ENCODE measurements around the gene JUP. TPM values are rescaled to one million over a fixed set of nuclear protein-coding genes. Genes with fewer than 3 reads are reported as not detected.

Gene JUP
- total and polyA plus RNA-seq, 2 of the 13 experiments (the other 11 are each of a cell fraction or from before 2014, with no cell fraction given): 12.1 to 20.6 TPM

DNA sequence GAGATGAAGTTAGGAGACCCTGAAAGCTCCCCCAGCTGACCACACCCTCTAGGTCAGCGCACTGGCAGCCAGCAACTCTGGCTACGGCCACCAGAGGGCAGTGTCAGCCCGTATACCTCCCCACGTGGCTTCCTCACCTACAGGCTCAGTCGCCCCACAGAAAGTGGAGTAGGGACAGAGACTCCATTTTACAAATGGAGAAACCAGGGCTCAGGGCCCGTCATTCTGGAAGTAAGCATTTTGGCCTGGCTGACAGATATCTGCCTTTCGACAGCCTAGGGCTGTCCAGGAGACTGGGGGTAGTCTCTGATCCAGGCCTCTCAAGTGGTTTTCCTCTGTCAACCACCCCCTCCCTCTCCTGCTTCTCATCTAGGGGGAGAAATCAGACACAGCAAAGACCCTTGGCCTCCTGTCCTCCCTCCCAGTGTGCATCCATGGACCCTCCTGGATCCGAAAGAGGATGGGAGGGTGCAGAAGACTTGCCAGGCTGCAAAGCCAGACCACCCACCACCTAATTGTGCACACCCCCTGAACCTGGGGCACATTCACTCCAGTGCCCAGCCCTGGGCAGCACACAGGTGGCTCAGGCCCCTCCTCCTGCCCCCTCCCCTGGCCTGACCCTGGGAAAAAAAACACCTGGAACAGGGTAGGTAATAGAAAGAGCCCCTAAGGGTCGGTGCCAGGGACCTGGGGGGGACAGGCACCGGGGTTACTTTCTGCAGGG is 48.3 kb downstream of the JUP start (continued):
- TF ChIP-seq CSRNP2 (CRISPR knock-in tag; conservative IDR thresholded peaks at IDR 0.05; ENCODE audit: low read depth): no peak
- no peak for TF ChIP-seq TBP (CRISPR knock-in tag; IDR thresholded peaks at IDR 0.05)
- TF ChIP-seq KLF11 (CRISPR knock-in tag; IDR thresholded peaks at IDR 0.05): peak; percentile 72; the same call in 1 of the 2 replicates
- no peak for TF ChIP-seq ZSCAN21 (CRISPR knock-in tag; IDR thresholded peaks at IDR 0.05; ENCODE audit: borderline replicate concordance)
- peak; percentile 53; the same call in 1 of the 2 replicates for TF ChIP-seq ZMYM2 (CRISPR knock-in tag; IDR thresholded peaks at IDR 0.05)
- TF ChIP-seq ZFX (CRISPR knock-in tag; IDR thresholded peaks at IDR 0.05; ENCODE audit: low read depth): peak; percentile 65
- TF ChIP-seq ATF4 (CRISPR knock-in tag; IDR thresholded peaks at IDR 0.05): no peak
- no peak for TF ChIP-seq CENPBD1 (CRISPR knock-in tag; IDR thresholded peaks at IDR 0.05; ENCODE audit: borderline replicate concordance, low read depth)
- 0 out of 2 replicates have a peak, but pooled peaks have one; percentile 52 for TF ChIP-seq CCDC6 (CRISPR knock-in tag; IDR thresholded peaks at IDR 0.05)
- peak; percentile 59; the same call in 1 of the 2 replicates for TF ChIP-seq CBFB (CRISPR knock-in tag; IDR thresholded peaks at IDR 0.05)
- no peak for TF ChIP-seq THYN1 (CRISPR knock-in tag; IDR thresholded peaks at IDR 0.05; ENCODE audit: borderline replicate concordance, low read depth)
- TF ChIP-seq SRY (CRISPR knock-in tag; IDR thresholded peaks at IDR 0.05): no peak
- TF ChIP-seq ZFP41 (CRISPR knock-in tag; IDR thresholded peaks at IDR 0.05; ENCODE audit: borderline replicate concordance): no peak
- TF ChIP-seq KMT2A (CRISPR knock-in tag; IDR thresholded peaks at IDR 0.05): no peak; the same call in 1 of the 2 replicates
- 0 out of 2 replicates have a peak, but pooled peaks have one; percentile 48 for TF ChIP-seq ZNF772 (CRISPR knock-in tag; IDR thresholded peaks at IDR 0.05)
- no peak for TF ChIP-seq ZNF251 (CRISPR knock-in tag; IDR thresholded peaks at IDR 0.05)
- TF ChIP-seq ZNF20 (CRISPR knock-in tag; IDR thresholded peaks at IDR 0.05): no peak
- no peak for TF ChIP-seq SMAD9 (CRISPR knock-in tag; IDR thresholded peaks at IDR 0.05)
- TF ChIP-seq NCOA1 (CRISPR knock-in tag; IDR thresholded peaks at IDR 0.05): no peak
- TF ChIP-seq ZNF570 (CRISPR knock-in tag; IDR thresholded peaks at IDR 0.05; ENCODE audit: borderline replicate concordance): no peak
- no peak; the same call in 1 of the 2 replicates for TF ChIP-seq PHF21A (CRISPR knock-in tag; IDR thresholded peaks at IDR 0.05)
- no peak for TF ChIP-seq ZKSCAN5 (CRISPR knock-in tag; IDR thresholded peaks at IDR 0.05)
- TF ChIP-seq, protein P1, sequence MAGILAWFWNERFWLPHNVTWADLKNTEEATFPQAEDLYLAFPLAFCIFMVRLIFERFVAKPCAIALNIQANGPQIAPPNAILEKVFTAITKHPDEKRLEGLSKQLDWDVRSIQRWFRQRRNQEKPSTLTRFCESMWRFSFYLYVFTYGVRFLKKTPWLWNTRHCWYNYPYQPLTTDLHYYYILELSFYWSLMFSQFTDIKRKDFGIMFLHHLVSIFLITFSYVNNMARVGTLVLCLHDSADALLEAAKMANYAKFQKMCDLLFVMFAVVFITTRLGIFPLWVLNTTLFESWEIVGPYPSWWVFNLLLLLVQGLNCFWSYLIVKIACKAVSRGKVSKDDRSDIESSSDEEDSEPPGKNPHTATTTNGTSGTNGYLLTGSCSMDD (CRISPR knock-in tag; IDR thresholded peaks at IDR 0.05): no peak
- TF ChIP-seq BCL6 (CRISPR knock-in tag; IDR thresholded peaks at IDR 0.05): peak; percentile 39; the same call in 1 of the 2 replicates
- no peak for TF ChIP-seq ZNF816 (CRISPR knock-in tag; IDR thresholded peaks at IDR 0.05; ENCODE audit: borderline replicate concordance)
- no peak for TF ChIP-seq GMEB2 (CRISPR knock-in tag; IDR thresholded peaks at IDR 0.05; ENCODE audit: low read depth)
